GM21786 (cell line): ENCODE results near the gene TMEM214.

Experiments
- ATAC-seq: cut with Tn5 transposase; IDR thresholded peaks from one replicate; pipeline ENCODE4 v1.9.1; 2021; ENCODE audit not compliant: unreplicated experiment

TMEM214 gene

GRCh38 chr2:27082773-27083409, 50.1 kb downstream of the TMEM214 start:
- ATAC-seq: no peak

DNA sequence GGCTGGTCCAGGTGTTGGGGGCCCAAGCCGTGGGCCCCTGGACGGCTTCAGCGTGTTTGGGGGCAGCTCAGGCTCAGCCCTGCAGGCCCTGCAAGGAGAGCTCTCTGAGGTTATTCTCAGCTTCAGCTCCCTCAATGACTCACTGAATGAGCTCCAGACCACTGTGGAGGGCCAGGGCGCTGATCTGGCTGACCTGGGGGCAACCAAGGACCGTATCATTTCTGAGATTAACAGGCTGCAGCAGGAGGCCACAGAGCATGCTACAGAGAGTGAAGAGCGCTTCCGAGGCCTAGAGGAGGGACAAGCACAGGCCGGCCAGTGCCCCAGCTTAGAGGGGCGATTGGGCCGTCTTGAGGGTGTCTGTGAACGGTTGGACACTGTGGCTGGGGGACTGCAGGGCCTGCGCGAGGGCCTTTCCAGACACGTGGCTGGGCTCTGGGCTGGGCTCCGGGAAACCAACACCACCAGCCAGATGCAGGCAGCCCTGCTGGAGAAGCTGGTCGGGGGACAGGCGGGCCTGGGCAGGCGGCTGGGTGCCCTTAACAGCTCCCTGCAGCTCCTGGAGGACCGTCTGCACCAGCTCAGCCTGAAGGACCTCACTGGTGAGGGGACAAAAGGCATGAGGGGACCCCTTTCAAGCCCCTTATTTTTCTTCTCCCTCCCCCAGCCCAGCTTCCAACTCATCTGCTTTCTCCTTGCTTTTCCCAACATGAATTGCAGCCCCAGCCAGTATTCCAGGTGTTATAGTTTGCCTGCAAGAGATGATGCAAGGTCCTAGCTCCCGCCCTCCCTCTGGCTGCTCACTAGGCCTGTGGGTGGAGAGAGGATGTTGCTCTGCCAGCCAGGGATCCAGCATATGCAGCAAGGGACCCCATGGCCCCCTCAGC, 50.9 kb downstream of the TMEM214 start:
- ATAC-seq: no peak

DNA sequence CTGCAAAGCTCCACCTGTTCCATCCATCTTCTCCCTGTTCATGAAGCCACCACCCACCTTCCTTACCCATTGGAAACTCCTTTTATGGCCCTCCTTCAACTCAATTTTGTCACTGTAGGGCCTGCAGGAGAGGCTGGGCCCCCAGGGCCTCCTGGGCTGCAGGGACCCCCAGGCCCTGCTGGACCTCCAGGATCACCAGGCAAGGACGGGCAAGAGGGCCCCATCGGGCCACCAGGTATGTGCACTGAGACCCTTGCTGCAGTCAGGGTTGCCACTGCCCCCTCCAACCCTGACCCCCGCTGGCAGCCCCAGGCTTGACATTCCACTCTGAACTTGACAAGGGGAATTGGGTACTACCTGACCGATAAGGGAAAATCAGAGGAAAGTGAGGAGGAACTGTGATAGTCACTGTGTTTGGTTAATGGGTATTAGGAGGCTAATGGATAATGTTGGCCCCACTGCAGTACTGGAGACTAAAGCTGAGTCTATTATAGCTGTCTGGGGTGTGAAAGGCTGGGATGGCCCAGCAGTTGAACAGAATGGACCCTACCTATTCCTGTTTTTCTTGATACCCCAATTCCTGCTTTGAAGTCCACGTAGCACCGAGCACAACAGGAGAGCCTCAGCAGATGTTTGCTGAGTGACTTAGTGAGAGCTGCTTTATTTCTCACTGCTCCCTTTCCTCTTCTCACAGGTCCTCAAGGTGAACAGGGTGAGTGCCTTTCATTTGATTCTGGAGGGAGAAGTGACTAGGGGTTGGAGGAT, 51.7 kb downstream of the TMEM214 start:
- no peak for ATAC-seq

DNA sequence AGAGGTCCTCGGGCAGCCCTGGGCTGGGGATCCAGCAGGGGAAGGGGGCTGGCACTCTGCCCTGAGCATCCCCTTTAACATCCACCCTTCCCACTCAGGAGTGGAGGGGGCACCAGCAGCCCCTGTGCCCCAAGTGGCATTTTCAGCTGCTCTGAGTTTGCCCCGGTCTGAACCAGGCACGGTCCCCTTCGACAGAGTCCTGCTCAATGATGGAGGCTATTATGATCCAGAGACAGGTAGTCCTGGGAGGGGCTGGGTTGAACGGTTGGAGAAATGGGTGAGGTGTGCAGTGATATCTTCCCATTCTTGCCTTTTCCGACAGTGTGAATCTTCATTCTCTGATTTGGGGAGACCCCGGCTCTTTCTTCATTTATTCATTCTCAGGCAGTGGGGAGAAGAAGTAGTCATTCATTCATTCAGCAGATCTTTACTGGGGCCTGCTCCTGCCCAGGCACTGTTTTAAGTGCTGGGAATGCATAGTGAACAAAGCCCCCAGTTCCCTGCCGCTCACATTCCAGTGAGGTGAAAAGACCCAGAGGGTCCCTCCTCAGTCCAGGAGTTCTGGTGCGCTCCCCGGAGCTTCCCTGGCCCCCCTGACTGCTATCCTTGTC, 52.4 kb downstream of the TMEM214 start:
- no peak for ATAC-seq

GRCh38 chr2:27085673-27086089, 52.9 kb downstream of the TMEM214 start:
- ATAC-seq: peak; percentile 10

- ATAC-seq: peak; percentile 75
These were observed 53.4 kb downstream of the TMEM214 start for GRCh38 chr2:27086090-27086723.

DNA sequence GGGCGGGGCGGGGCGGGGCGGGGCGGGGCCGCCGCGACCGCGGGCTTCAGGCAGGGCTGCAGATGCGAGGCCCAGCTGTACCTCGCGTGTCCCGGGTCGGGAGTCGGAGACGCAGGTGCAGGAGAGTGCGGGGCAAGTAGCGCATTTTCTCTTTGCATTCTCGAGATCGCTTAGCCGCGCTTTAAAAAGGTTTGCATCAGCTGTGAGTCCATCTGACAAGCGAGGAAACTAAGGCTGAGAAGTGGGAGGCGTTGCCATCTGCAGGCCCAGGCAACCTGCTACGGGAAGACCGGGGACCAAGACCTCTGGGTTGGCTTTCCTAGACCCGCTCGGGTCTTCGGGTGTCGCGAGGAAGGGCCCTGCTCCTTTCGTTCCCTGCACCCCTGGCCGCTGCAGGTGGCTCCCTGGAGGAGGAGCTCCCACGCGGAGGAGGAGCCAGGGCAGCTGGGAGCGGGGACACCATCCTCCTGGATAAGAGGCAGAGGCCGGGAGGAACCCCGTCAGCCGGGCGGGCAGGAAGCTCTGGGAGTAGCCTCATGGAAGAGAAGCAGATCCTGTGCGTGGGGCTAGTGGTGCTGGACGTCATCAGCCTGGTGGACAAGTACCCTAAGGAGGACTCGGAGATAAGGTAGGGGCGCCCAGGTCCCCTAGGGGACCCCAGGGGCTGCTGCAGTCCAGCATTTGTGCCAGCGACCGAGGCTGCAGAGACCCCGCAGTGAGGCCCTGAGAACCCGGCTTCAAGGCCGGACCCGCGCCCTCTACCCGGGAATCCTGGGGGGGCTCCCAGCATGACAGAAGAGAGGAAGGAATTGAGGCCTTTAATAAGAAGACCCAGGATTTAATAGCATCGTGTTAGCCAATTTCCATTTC, 54.2 kb downstream of the TMEM214 start, which contains the start of gene KHK:
Gene KHK, plus strand, starts transcription at position 49 of the 870 bp plus-strand sequence. Its CDS starts 488 bp downstream, at position 537.
- ATAC-seq: no peak

DNA sequence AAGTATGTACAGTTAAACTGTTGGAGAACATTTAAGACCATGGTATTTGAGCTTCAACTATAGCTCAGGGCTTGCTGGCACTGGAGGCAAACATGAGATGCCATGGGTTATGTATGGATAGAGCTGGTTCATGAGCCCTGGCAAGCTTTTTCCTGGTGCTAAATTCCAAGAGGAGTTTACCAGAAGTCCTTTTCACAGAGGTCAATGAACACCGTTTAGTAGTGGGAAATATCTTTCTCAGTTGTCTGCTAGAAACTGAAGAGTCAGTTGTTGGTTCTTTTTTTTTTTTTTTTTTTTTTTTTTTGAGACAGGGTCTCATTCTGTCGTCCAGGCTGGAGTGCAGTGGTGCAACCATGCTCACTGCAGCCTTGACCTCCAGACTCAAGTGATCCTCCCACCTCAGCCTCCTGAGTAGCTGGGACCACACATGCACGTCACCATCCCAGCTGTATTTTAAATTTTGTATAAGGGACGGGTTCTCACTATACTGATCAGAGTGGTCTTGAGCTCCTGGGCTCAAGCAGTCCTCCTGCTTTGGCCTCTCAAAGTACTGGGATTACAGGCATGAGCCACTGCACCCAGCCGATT, 55.2 kb downstream of the TMEM214 start:
- ATAC-seq: no peak

DNA sequence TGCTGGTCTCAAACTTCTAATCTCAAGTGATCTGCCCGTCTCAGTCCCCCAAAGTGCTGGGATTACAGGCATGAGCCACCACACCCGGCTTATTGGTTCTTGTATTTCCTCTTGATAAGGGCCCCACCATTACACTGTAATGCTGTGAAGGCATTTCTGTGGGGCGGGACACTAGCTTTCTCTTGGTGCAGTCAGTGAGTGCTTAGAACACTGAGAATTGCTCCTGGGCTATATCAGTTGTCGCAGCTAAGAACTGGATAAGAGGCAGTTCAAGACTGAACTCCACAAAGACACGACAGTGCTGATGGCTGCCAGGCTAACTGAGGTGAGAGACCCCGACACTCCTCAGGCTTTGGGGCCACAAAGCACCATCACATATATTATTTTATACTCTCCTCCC, 55.9 kb downstream of the TMEM214 start:
- no peak for ATAC-seq

DNA sequence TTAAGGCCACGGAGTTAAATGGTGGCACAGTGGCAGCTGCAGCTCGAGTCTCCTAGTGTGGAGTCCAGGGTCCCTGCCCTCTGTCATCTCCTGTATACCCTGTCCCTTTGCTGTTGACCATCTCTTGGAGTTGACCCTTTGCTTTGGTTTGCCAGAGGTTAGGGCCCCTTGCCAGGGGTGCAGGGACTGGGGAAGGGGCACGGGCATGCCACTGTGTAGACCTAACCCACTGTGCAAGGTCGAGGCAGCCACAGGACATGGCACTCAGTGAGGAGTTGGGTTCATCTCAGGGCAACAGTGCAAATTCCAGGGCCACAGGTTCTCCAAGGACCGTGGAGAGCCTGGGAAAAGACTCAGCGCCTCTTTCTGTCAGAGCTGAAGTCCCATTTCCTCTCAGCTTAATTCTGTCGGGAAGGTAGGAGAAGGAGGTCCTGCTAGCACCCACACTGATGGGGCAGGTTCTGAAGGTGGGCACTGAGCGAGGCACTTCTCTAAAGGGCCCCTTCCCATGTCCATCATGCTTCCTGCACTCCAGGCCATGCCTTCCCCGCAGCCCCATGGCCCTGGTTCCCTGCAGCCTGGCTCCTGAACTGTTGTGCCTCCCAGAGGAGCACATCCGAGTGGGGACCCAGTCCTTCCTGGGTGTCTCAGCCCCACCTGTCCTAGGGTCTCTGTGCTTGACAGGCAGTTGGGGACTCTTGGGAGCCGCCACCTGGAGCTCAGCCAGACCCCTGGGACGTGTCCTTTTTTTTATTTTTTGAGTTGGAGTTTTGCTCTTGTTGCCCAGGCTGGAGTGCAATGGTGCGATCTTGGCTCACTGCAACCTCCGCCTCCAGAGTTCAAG, 56.6 kb downstream of the TMEM214 start:
- ATAC-seq: no peak
